ENCODE measurements around the gene DNAL4. TPM values are rescaled to one million over a fixed set of nuclear protein-coding genes. Genes with fewer than 3 reads are reported as not detected.

The DNAL4 gene
- total RNA-seq, 1 experiment from 2014 or later = 9.2 TPM

DNA sequence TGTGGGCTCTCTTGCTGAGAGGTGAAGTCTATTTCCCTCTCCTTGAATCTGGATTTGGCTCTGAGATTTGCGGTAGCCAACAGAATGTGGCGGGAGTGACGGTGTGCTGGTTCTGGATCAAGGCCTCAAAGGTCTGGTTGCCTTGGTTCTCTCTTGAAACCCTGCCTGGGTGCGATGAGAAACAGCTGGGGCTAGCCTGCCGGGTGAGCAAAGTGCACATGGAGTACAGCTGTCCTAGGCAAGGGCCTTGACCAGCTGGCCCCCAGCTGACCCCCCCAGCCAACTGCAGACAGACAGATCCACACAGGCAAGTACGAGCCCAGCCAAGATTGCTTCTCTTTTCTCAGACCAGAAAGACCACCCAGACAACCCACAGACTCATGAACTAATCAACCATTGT is 49.0 kb downstream of the DNAL4 start:
- ChIA-PET CTCF (no interaction called here), POLR2A (no interaction called here)
- H3K9me3 Mint-ChIP-seq (ENCODE audit: unreplicated experiment) = no peaks in the 10 kb centered on the region
- no peaks in the 10 kb centered on the region for H3K27me3 ChIP-seq (replicated peaks; ENCODE audit: control insufficient read depth, insufficient read depth, low read length)
- H3K27ac Mint-ChIP-seq (ENCODE audit: unreplicated experiment) = no peak overlapping the region
- H3K9me3 ChIP-seq = no peaks in the 10 kb centered on the region
- no peaks in the 10 kb centered on the region for H3K27me3 Mint-ChIP-seq (ENCODE audit: insufficient read depth, unreplicated experiment)
- DNase-seq = no peak
- TF ChIP-seq, protein P1, sequence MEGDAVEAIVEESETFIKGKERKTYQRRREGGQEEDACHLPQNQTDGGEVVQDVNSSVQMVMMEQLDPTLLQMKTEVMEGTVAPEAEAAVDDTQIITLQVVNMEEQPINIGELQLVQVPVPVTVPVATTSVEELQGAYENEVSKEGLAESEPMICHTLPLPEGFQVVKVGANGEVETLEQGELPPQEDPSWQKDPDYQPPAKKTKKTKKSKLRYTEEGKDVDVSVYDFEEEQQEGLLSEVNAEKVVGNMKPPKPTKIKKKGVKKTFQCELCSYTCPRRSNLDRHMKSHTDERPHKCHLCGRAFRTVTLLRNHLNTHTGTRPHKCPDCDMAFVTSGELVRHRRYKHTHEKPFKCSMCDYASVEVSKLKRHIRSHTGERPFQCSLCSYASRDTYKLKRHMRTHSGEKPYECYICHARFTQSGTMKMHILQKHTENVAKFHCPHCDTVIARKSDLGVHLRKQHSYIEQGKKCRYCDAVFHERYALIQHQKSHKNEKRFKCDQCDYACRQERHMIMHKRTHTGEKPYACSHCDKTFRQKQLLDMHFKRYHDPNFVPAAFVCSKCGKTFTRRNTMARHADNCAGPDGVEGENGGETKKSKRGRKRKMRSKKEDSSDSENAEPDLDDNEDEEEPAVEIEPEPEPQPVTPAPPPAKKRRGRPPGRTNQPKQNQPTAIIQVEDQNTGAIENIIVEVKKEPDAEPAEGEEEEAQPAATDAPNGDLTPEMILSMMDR (IDR thresholded peaks at IDR 0.05; ENCODE audit: insufficient read depth in 1 of 2, low read depth in 1 of 2, low read length in 1 of 2, severe bottlenecking in 1 of 2, unreplicated experiment in 1 of 2) = no peak
- H3K36me3 Mint-ChIP-seq (ENCODE audit: insufficient read depth, unreplicated experiment) = peaks cover 48% of the 10 kb centered on the region
- H3K4me1 Mint-ChIP-seq (ENCODE audit: low read depth, unreplicated experiment) = no peaks in the 10 kb centered on the region
- no peaks in the 10 kb centered on the region for H3K4me1 ChIP-seq
- H3K36me3 ChIP-seq (ENCODE audit: control insufficient read depth, insufficient read depth, low read length) = no peaks in the 10 kb centered on the region; the same call in 1 of the 2 replicates
- H3K4me3 ChIP-seq (ENCODE audit: low read depth, low read length) = no peak overlapping the region
- BruUV-seq (replicated peaks) = no TSS peak
- no peak overlapping the region for H3K4me3 Mint-ChIP-seq (ENCODE audit: unreplicated experiment)
- intact Hi-C loops (cut with micrococcal nuclease; ENCODE audit: unreplicated experiment) = no loop called here

DNA sequence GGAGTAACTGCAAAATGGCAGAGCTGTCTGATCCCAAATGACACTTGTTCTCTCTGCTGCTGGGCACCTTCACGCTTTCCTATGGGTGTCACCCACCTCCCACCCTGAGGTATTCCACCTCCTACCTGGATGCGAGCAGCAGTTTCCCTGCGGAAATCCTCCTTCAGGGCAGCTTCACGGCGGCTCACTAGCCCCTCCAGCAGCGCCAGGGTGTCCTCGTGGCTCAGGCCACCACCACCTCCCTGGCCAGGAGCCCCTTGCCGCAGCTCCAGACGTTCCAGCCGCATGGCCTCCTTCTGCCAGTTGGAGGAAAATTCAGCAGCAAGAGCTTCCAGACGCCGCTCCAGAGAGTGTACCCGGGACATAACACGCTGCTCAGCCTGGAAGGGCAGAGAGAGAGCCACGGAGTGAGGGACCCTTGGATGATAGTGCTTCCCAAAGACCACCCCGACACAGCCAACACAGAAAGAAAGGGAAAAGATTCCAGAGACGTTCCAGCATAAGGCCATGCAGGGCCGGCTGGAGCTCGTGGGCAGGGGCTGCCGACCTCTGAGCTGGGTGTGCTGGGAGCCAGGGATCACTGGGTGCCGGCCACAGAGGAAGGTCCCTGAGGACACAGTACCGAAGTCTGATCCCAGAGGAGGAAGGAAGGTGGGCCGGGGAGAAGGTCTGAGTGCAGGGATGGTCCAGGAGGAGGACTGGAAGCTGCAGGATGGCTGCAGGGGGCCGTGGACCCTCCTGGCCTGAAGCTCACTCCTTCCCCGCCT is 51.6 kb downstream of the DNAL4 start:
- Mint-ChIP-seq H3K36me3 (ENCODE audit: insufficient read depth, unreplicated experiment) (peaks cover 55% of the 10 kb centered on the region), H3K9me3 (ENCODE audit: unreplicated experiment) (no peaks in the 10 kb centered on the region), H3K27ac (ENCODE audit: unreplicated experiment) (no peak overlapping the region), H3K27me3 (ENCODE audit: insufficient read depth, unreplicated experiment) (no peaks in the 10 kb centered on the region), H3K4me3 (ENCODE audit: unreplicated experiment) (no peak overlapping the region), H3K4me1 (ENCODE audit: low read depth, unreplicated experiment) (no peaks in the 10 kb centered on the region)
- H3K4me1 ChIP-seq = no peaks in the 10 kb centered on the region
- no peaks in the 10 kb centered on the region for H3K9me3 ChIP-seq
- CTCF ChIA-PET = interaction anchor here (1.8 kb wide), 1 partner anchor 8 kb away, joined by 5 read pairs; no protein-coding TSS in a partner anchor
- no peak for DNase-seq
- peaks cover 1% of the 10 kb centered on the region for H3K36me3 ChIP-seq (ENCODE audit: control insufficient read depth, insufficient read depth, low read length)
- TF ChIP-seq, protein P1 (IDR thresholded peaks at IDR 0.05; ENCODE audit: insufficient read depth in 1 of 2, low read depth in 1 of 2, low read length in 1 of 2, severe bottlenecking in 1 of 2, unreplicated experiment in 1 of 2) = no peak
- intact Hi-C loops (cut with micrococcal nuclease; ENCODE audit: unreplicated experiment) = no loop called here
- H3K4me3 ChIP-seq (ENCODE audit: low read depth, low read length) = no peak overlapping the region
- POLR2A ChIA-PET = no interaction called here
- H3K27me3 ChIP-seq (replicated peaks; ENCODE audit: control insufficient read depth, insufficient read depth, low read length) = no peaks in the 10 kb centered on the region
- BruUV-seq (replicated peaks) = no TSS peak

DNA sequence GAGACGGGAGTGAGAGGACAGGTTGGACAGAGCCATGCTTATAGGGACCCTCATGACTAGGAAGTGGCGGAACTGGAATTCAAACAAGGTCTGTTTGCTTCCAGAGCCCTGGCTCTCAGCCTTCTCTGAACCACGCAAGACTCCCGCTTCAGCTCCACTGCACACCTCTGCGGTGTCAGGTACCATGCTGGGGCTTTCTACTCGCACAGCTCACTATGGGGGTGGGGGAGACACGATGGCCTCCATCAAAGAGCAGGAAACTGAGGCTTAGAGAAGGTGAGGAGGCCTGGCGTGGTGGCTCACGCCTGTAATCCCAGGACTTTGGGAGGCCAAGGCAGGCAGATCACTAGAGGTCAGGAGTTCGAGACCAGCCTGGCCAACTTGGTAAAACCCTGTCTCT is 52.4 kb downstream of the DNAL4 start:
- Mint-ChIP-seq H3K27me3 (ENCODE audit: insufficient read depth, unreplicated experiment) (no peaks in the 10 kb centered on the region), H3K9me3 (ENCODE audit: unreplicated experiment) (no peaks in the 10 kb centered on the region), H3K36me3 (ENCODE audit: insufficient read depth, unreplicated experiment) (peaks cover 62% of the 10 kb centered on the region), H3K4me3 (ENCODE audit: unreplicated experiment) (no peak overlapping the region), H3K27ac (ENCODE audit: unreplicated experiment) (no peak overlapping the region), H3K4me1 (ENCODE audit: low read depth, unreplicated experiment) (no peaks in the 10 kb centered on the region)
- no peak for DNase-seq
- no peaks in the 10 kb centered on the region for H3K4me1 ChIP-seq
- H3K4me3 ChIP-seq (ENCODE audit: low read depth, low read length) = no peak overlapping the region
- TF ChIP-seq, protein P1 (IDR thresholded peaks at IDR 0.05; ENCODE audit: insufficient read depth in 1 of 2, low read depth in 1 of 2, low read length in 1 of 2, severe bottlenecking in 1 of 2, unreplicated experiment in 1 of 2) = no peak
- H3K27me3 ChIP-seq (replicated peaks; ENCODE audit: control insufficient read depth, insufficient read depth, low read length) = no peaks in the 10 kb centered on the region
- BruUV-seq (replicated peaks) = no TSS peak
- peaks cover 1% of the 10 kb centered on the region for H3K36me3 ChIP-seq (ENCODE audit: control insufficient read depth, insufficient read depth, low read length)
- intact Hi-C loops (cut with micrococcal nuclease; ENCODE audit: unreplicated experiment) = no loop called here
- CTCF ChIA-PET = no interaction called here
- no peaks in the 10 kb centered on the region for H3K9me3 ChIP-seq
- POLR2A ChIA-PET = no interaction called here

Measured in Caco-2 (cell line).